Heart right ventricle (tissue), 16 donors: ENCODE measurements around the gene ZDHHC11. TPM values are rescaled to one million over a fixed set of nuclear protein-coding genes. Genes with fewer than 3 reads are reported as not detected.
A peak's percentile ranks its signal among the peaks of the same experiment; 100 is the strongest.

Experiments used
- ATAC-seq, 8 donors: fragments of 200-7000 bp; cut with Tn5 transposase; one replicate each; pipeline ENCODE4 v1.9.1; 2020; ENCODE audit warnings: mild to moderate bottlenecking in 8 of 8, moderate library complexity in 8 of 8, moderate number of reproducible peaks in 1 of 8
- DNase-seq, 2 donors: peaks; one replicate each; pipeline ENCODE4 v3.0.0-alpha.2; 2020
- H3K27ac ChIP-seq, 10 donors: fragments of 200-600 bp; sonication (generic) in 2 of 10; one replicate each; pipeline versions ENCODE4 v1.5.0 to v1.8.0; 2020 to 2022; ENCODE audit warnings: mild to moderate bottlenecking in 3 of 10
- H3K27me3 ChIP-seq, 7 donors: fragments of 200-600 bp; one replicate each; pipeline ENCODE4 v1.8.0; 2021 to 2022; ENCODE audit warnings: mild to moderate bottlenecking in 2 of 7
- H3K36me3 ChIP-seq, 9 donors: fragments of 200-600 bp; sonication (generic) in 1 of 9; one replicate each; pipeline versions ENCODE4 v1.5.0 to v1.8.0; 2020 to 2022; ENCODE audit warnings: mild to moderate bottlenecking in 2 of 9
- H3K4me1 ChIP-seq, 9 donors: fragments of 200-600 bp; sonication (generic) in 1 of 9; one replicate each; pipeline versions ENCODE4 v1.5.0 to v1.8.0; 2020 to 2022; ENCODE audit warnings: mild to moderate bottlenecking in 4 of 9
- H3K4me3 ChIP-seq, 10 donors: fragments of 200-600 bp; sonication (generic) in 2 of 10; one replicate each; pipeline versions ENCODE4 v1.5.0 to v1.8.0; 2020 to 2022; ENCODE audit warnings: mild to moderate bottlenecking in 7 of 10, moderate library complexity in 2 of 10
- H3K9me3 ChIP-seq, 11 donors: fragments of 200-600 bp in 10 of 11; sonication (generic) in 2 of 11; one replicate each; pipeline versions ENCODE4 v1.5.0 to v1.8.0; 2013 to 2022; ENCODE audit warnings: mild to moderate bottlenecking in 2 of 11, control low read depth in 1 of 11, moderate library complexity in 1 of 11
- WGBS, 2 donors: extraction: QIAGEN DNeasy Blood & Tissue Kit; methylation state at CpG; one replicate each; pipeline ENCODE4 v1.1.7; 2013; ENCODE audit warnings: inconsistent platforms in 1 of 2; 5-methylcytosine and 5-hydroxymethylcytosine counted together
- intact Hi-C, 10 donors: fragments of 100-400 bp; cut with DNase I; formaldehyde crosslinking; loops; one replicate each; pipeline versions ENCODE4 v1.11.1 to v1.14.2; 2022
- polyA plus RNA-seq, 2 donors: library from polyadenylated mRNA; stranded (reverse); fragments of 200-250 nt; gene quantifications; one replicate each; pipeline ENCODE4 v1.2.3, GENCODE V29; 2013
- total RNA-seq, 10 donors: library from RNA; stranded (reverse); fragmentation: NEBNext Ultra II Directional in 3 of 10; extraction: Animal tissue kit (Norgen Biotek cat#: 25700) in 3 of 10; gene quantifications; one replicate each; pipeline versions ENCODE4 v1.2.1 to v1.2.4, GENCODE V29; 2021 to 2023
- TF ChIP-seq, protein P1 (sequence below), 9 donors: fragments of 200-600 bp; sonication (generic) in 2 of 9; IDR thresholded peaks; one replicate each; pipeline versions ENCODE4 v1.5.0 to v1.8.0; 2021 to 2022; ENCODE audit warnings: antibody characterized with exemption in 9 of 9, mild to moderate bottlenecking in 5 of 9, moderate library complexity in 1 of 9
- donor health status: Arrhythmogenic right ventricular cardiomyopathy.
- donor health status: ischemic (EF 13 %, LVEDD 7.1; RV severe dilation, severe dysfunction).
- donor health status: healthy with polysubstance abuse.
- donor health status: DM: no; HTN: yes; CAD: no.
- donor health status: DM: no; HTN: no; CAD: no.
- donor health status: ischemic (EF 25% LVEDD 6.9; RV normal size, moderate dysfunction).
- donor health status: ischemic (EF 25% LVEDD 5.7; RV mildly dilated, moderate dysfunction).
- donor health status: healthy.
- donor health status: DM: yes; HTN: yes; CAD: no.
- donor health status: Ischemic cardiomyopathy.
- donor health status: ischemic (EF 35%, LVEDD 5.7; RV mildly dilated, moderate dysfunction).
- donor health status: nonischemic (EF 11% LVEDD 7.7; RV severe dilation, severe dysfunction).
- donor health status: DM: yes; HTN: yes; CAD: no.
- donor health status: PGD.
- donor health status: ischemic (EF 29% LVEDD 5.4; RV normal size, mild dysfunction).
- donor health status: nonischemic (EF 23%, LVEDD 6.1; RV moderate dilation, normal function).

The ZDHHC11 gene
- total and polyA plus RNA-seq, 12 donors: 7.8 to 54.7 (median 21.1) TPM

DNA sequence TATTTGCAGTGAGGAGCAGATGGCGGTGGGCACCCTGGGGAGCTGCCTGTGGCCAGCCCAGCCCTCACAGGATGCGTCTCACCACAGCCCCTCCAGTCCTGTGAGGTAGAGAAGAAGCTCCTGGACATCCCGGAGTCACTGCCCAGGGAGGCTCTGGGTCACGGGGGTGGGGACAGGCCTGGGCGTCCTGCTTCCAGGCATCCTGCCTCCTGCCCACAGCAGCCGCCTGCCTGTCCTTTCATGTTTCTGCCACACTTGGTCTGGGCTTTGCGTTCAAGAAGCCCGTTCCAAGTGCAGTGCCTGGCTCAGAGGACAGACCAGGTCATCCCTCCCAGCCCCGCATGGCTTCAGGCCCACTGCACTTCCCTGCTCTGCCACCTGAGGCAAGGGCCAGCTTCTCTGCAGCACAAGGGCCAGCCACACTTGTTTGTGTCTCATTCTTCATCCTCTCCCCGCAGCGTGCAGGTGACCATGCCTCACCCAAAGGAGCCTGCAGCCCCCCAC lies 104.5 kb downstream of the ZDHHC11 start:
- DNase-seq: no peak
- WGBS, 2 donors: 65 to 69% methylated on average over 10 of the region's 11 CpGs
- Histone ChIP-seq H3K9me3 (no peaks in the 10 kb centered on the region), H3K36me3 (peaks cover 0 to 54% (median 0%) of the 10 kb centered on the region in 9 donors), H3K27me3 (no peaks in the 10 kb centered on the region), H3K27ac (peak overlapping the region in 3 of 10 donors; percentile 47 to 51 (median 50)), H3K4me3 (no peak overlapping the region), H3K4me1 (peaks cover 0 to 11% (median 0%) of the 10 kb centered on the region in 9 donors)
- ATAC-seq: peak; percentile 23 to 93 (median 76)
- TF ChIP-seq, protein P1, sequence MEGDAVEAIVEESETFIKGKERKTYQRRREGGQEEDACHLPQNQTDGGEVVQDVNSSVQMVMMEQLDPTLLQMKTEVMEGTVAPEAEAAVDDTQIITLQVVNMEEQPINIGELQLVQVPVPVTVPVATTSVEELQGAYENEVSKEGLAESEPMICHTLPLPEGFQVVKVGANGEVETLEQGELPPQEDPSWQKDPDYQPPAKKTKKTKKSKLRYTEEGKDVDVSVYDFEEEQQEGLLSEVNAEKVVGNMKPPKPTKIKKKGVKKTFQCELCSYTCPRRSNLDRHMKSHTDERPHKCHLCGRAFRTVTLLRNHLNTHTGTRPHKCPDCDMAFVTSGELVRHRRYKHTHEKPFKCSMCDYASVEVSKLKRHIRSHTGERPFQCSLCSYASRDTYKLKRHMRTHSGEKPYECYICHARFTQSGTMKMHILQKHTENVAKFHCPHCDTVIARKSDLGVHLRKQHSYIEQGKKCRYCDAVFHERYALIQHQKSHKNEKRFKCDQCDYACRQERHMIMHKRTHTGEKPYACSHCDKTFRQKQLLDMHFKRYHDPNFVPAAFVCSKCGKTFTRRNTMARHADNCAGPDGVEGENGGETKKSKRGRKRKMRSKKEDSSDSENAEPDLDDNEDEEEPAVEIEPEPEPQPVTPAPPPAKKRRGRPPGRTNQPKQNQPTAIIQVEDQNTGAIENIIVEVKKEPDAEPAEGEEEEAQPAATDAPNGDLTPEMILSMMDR (IDR thresholded peaks at IDR 0.05): peak in 5 of 9 donors; percentile 23 to 57 (median 36)
- intact Hi-C loops: loop anchor here in 1 of 10 donors (2.0 kb wide), 1 partner anchor 94 kb away; no protein-coding TSS in a partner anchor

Other genes starting within 250 kb of the ZDHHC11 start
- 1 to 10 TPM in 7 of 10 donors, under 1 TPM in 3; 0.66 to 2.0 (median 1.4) TPM for gene CEP72, start 238.6 kb downstream of the ZDHHC11 start, total RNA-seq
- gene CEP72, start 238.6 kb downstream of the ZDHHC11 start, polyA plus RNA-seq: 1 to 10 TPM; 1.3 to 2.4 TPM
- 10 to 100 TPM in 7 of 10 donors, 1 to 10 TPM in 3; 9.7 to 50.6 (median 12.9) TPM for gene TPPP, start 157.6 kb downstream of the ZDHHC11 start, total RNA-seq
- gene TPPP, start 157.6 kb downstream of the ZDHHC11 start, polyA plus RNA-seq: 1 to 10 TPM; 4.6 to 5.9 TPM
- gene ZDHHC11B, start 66.3 kb downstream of the ZDHHC11 start, total RNA-seq: 10 to 100 TPM in 5 of 10 donors, 1 to 10 TPM in 5; 5.0 to 46.6 (median 10.3) TPM
- gene ZDHHC11B, start 66.3 kb downstream of the ZDHHC11 start, polyA plus RNA-seq: 10 to 100 TPM in 1 of 2 donors, 1 to 10 TPM in 1; 4.7 to 20.1 TPM
- gene BRD9, start 41.8 kb upstream of the ZDHHC11 start, total RNA-seq: 10 to 100 TPM; 21.4 to 42.6 (median 26.9) TPM
- 10 to 100 TPM; 16.7 to 23.7 TPM for gene BRD9, start 41.8 kb upstream of the ZDHHC11 start, polyA plus RNA-seq
- 1 to 10 TPM in 5 of 10 donors, under 1 TPM in 4, not detected in 1; 0.32 to 2.8 (median 1.2) TPM for gene TRIP13, start 41.9 kb upstream of the ZDHHC11 start, total RNA-seq
- under 1 TPM; 0.22 to 0.86 TPM for gene TRIP13, start 41.9 kb upstream of the ZDHHC11 start, polyA plus RNA-seq
- gene NKD2, start 157.8 kb upstream of the ZDHHC11 start, total RNA-seq: 1 to 10 TPM in 7 of 10 donors, under 1 TPM in 3; 0.31 to 4.5 (median 1.5) TPM
- 10 to 100 TPM in 1 of 2 donors, 1 to 10 TPM in 1; 5.3 to 12.7 TPM for gene NKD2, start 157.8 kb upstream of the ZDHHC11 start, polyA plus RNA-seq